Keratinocyte (primary cell): ENCODE results near the gene MYO16. TPM values are rescaled to one million over a fixed set of nuclear protein-coding genes. Genes with fewer than 3 reads are reported as not detected.

Experiments used
- DNase-seq: peaks from one replicate; pipeline ENCODE4 v3.0.0-alpha.2; 2011; ENCODE audit warnings: low read depth, missing footprints, low spot score
- FAIRE-seq: peaks from 2 replicates; lab custom pipeline; 2011; peaks lifted over from hg19 to GRCh38; lab: Jason Lieb, UNC
- H2AFZ ChIP-seq: 2 replicates; pipeline ENCODE4 v1.6.0; 2012; ENCODE audit warnings: low read length, control low read depth, inconsistent platforms; ENCODE audit not compliant: control insufficient read depth
- H3K27ac ChIP-seq: 2 replicates; pipeline ENCODE4 v1.5.1; 2011; ENCODE audit warnings: low read length; ENCODE audit not compliant: control insufficient read depth, insufficient read depth
- H3K27me3 ChIP-seq: 3 replicates; pipeline ENCODE4 v1.6.0; 2011; ENCODE audit warnings: low read length; ENCODE audit not compliant: control insufficient read depth, insufficient read depth; ENCODE audit errors: extremely low read depth
- H3K36me3 ChIP-seq, 2 experiments: 2 replicates in 1 of 2; 3 replicates in 1 of 2; pipeline ENCODE4 v1.5.1; 2011; ENCODE audit warnings: low read length in 2 of 2, mild to moderate bottlenecking in 1 of 2; ENCODE audit not compliant: control insufficient read depth in 2 of 2, insufficient read depth in 2 of 2; ENCODE audit errors: extremely low read depth in 1 of 2
- H3K4me1 ChIP-seq: 3 replicates; pipeline ENCODE4 v1.5.1; 2011; ENCODE audit warnings: low read length; ENCODE audit not compliant: control insufficient read depth, insufficient read depth; ENCODE audit errors: extremely low read depth
- H3K4me2 ChIP-seq: 3 replicates; pipeline ENCODE4 v1.6.0; 2011; ENCODE audit warnings: low read depth, low read length; ENCODE audit not compliant: control insufficient read depth, insufficient read depth; ENCODE audit errors: extremely low read depth
- H3K4me3 ChIP-seq, 3 experiments: fragments of 200-600 bp in 1 of 3; sonication (generic) in 1 of 3; 2 replicates in 2 of 3; 3 replicates in 1 of 3; pipeline ENCODE4 v1.5.1; 2011 to 2016; ENCODE audit warnings: low read length in 3 of 3, mild to moderate bottlenecking in 3 of 3, control low read depth in 2 of 3, inconsistent platforms in 1 of 3, low read depth in 1 of 3, mixed read lengths in 1 of 3, mixed run types in 1 of 3, moderate library complexity in 1 of 3; ENCODE audit not compliant: control insufficient read depth in 2 of 3, insufficient read depth in 2 of 3; ENCODE audit errors: extremely low read depth in 1 of 3
- H3K79me2 ChIP-seq: 2 replicates; pipeline ENCODE4 v1.6.0; 2012; ENCODE audit warnings: low read length; ENCODE audit not compliant: control insufficient read depth, insufficient read depth
- H3K9ac ChIP-seq: 3 replicates; pipeline ENCODE4 v1.6.0; 2011; ENCODE audit warnings: low read length; ENCODE audit not compliant: control insufficient read depth, insufficient read depth; ENCODE audit errors: extremely low read depth
- H3K9me1 ChIP-seq: 3 replicates; pipeline ENCODE4 v1.6.0; 2011; ENCODE audit warnings: low read length; ENCODE audit not compliant: control insufficient read depth, insufficient read depth; ENCODE audit errors: extremely low read depth
- H3K9me3 ChIP-seq: 2 replicates; pipeline ENCODE4 v1.5.1; 2012; ENCODE audit warnings: low read depth, low read length; ENCODE audit not compliant: control insufficient read depth
- H4K20me1 ChIP-seq: 3 replicates; pipeline ENCODE4 v1.6.0; 2011; ENCODE audit warnings: low read length; ENCODE audit not compliant: control insufficient read depth, insufficient read depth; ENCODE audit errors: extremely low read depth
- CTCF ChIP-seq, 3 experiments: IDR thresholded peaks in 1 of 3; conservative IDR thresholded peaks in 1 of 3; optimal IDR thresholded peaks in 1 of 3; 2 replicates in 2 of 3; 3 replicates in 1 of 3; pipeline versions ENCODE3 to v1.5.1; 2011; ENCODE audit warnings: low read length in 3 of 3, mild to moderate bottlenecking in 3 of 3, moderate library complexity in 2 of 3, control low read depth in 1 of 3, inconsistent platforms in 1 of 3; ENCODE audit not compliant: insufficient read depth in 2 of 3; ENCODE audit errors: extremely low read depth in 1 of 3
- EZH2 ChIP-seq: IDR thresholded peaks from one replicate; pipeline ENCODE4 v1.6.1; 2012; ENCODE audit warnings: inconsistent platforms, mild to moderate bottlenecking, low read length, moderate library complexity
- dilution Hi-C: fragments of 300-500 bp; cut with MboI; formaldehyde crosslinking; loops from one replicate; pipeline ENCODE4 v1.7.0; 2020; ENCODE audit warnings: low sequenced_read_pairs; ENCODE audit not compliant: extremely low pct_ligation_motif_present
- polyA plus RNA-seq, 5 experiments: library from polyadenylated mRNA; depleted of rRNA in 3 of 5; stranded (reverse) in 3 of 5; stranded (forward) in 1 of 5; unstranded in 1 of 5; fragments of >200 nt; gene quantifications; 1 replicate in 1 of 5; 2 replicates in 3 of 5; 3 replicates in 1 of 5; pipeline versions ENCODE4 v1.2.1 to v1.2.3, GENCODE V29; 2011 to 2012; ENCODE audit warnings: missing spikeins in 2 of 5, low read depth in 1 of 5, low replicate concordance in 1 of 5

Gene MYO16
- polyA plus RNA-seq, 1 donor (not counting 4 experiments of a cell fraction or from before 2014, with no cell fraction given) = 0.08 TPM

GRCh38 chr13:109226631-109227030 is 597.2 kb downstream of the MYO16 start:
- no peak overlapping the region for H2AFZ ChIP-seq
- no peak overlapping the region for H3K4me3 ChIP-seq
- TF ChIP-seq CTCF (optimal IDR thresholded peaks at IDR 0.05 in 1 of 3, IDR thresholded peaks at IDR 0.05 in 1 of 3, conservative IDR thresholded peaks at IDR 0.05 in 1 of 3; ENCODE audit: extremely low read depth in 1 of 3, insufficient read depth in 2 of 3, low read length in 3 of 3) = no peak
- TF ChIP-seq EZH2 = no peak
- no peaks in the 10 kb centered on the region for H4K20me1 ChIP-seq
- H3K9ac ChIP-seq = no peak overlapping the region
- no peak overlapping the region for H3K4me2 ChIP-seq
- H3K79me2 ChIP-seq = no peaks in the 10 kb centered on the region
- no peak for DNase-seq
- H3K4me1 ChIP-seq = no peaks in the 10 kb centered on the region
- peak; percentile 34 for FAIRE-seq
- peaks cover 2% of the 10 kb centered on the region for H3K9me3 ChIP-seq
- no peak overlapping the region for H3K27ac ChIP-seq
- H3K9me1 ChIP-seq = no peaks in the 10 kb centered on the region
- H3K36me3 ChIP-seq = no peaks in the 10 kb centered on the region
- H3K27me3 ChIP-seq = no peaks in the 10 kb centered on the region
- dilution Hi-C loops = no loop called here

GRCh38 chr13:109227344-109227940 is 598.0 kb downstream of the MYO16 start:
- Histone ChIP-seq H3K27me3 (no peaks in the 10 kb centered on the region), H3K9me1 (no peaks in the 10 kb centered on the region), H3K36me3 (no peaks in the 10 kb centered on the region), H3K4me3 (no peak overlapping the region), H3K4me2 (no peak overlapping the region), H4K20me1 (no peaks in the 10 kb centered on the region), H2AFZ (no peak overlapping the region), H3K79me2 (no peaks in the 10 kb centered on the region), H3K27ac (no peak overlapping the region), H3K4me1 (no peaks in the 10 kb centered on the region), H3K9ac (no peak overlapping the region), H3K9me3 (peaks cover 2% of the 10 kb centered on the region)
- FAIRE-seq = no peak
- dilution Hi-C loops = no loop called here
- TF ChIP-seq EZH2 (no peak), CTCF (optimal IDR thresholded peaks at IDR 0.05 in 1 of 3, IDR thresholded peaks at IDR 0.05 in 1 of 3, conservative IDR thresholded peaks at IDR 0.05 in 1 of 3; ENCODE audit: extremely low read depth in 1 of 3, insufficient read depth in 2 of 3, low read length in 3 of 3) (no peak)
- DNase-seq = no peak
